ENCODE data around the gene DISC1.
A peak's percentile ranks its signal among the peaks of the same experiment; 100 is the strongest.

DISC1 gene

GRCh38 chr1:231584117-231584516 lies 42.5 kb upstream of the DISC1 start:
- TF ChIP-seq RAD21 (IDR thresholded peaks at IDR 0.05; ENCODE audit: low read depth) (peak; percentile 32; the same call in 1 of the 2 replicates), EGR1 (IDR thresholded peaks at IDR 0.05) (no peak)

- TF ChIP-seq ZBTB7A (IDR thresholded peaks at IDR 0.05; ENCODE audit: low read depth) (no peak), FOXM1 (IDR thresholded peaks at IDR 0.05; ENCODE audit: borderline replicate concordance, low read depth) (no peak), TEAD4 (IDR thresholded peaks at IDR 0.05) (no peak), EP300 (IDR thresholded peaks at IDR 0.05; ENCODE audit: borderline replicate concordance) (no peak), RAD21 (IDR thresholded peaks at IDR 0.05; ENCODE audit: low read depth) (no peak)
- TF ChIP-seq, protein P1, sequence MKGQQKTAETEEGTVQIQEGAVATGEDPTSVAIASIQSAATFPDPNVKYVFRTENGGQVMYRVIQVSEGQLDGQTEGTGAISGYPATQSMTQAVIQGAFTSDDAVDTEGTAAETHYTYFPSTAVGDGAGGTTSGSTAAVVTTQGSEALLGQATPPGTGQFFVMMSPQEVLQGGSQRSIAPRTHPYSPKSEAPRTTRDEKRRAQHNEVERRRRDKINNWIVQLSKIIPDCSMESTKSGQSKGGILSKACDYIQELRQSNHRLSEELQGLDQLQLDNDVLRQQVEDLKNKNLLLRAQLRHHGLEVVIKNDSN (IDR thresholded peaks at IDR 0.05) = no peak
These were observed 41.7 kb upstream of the DISC1 start for GRCh38 chr1:231584921-231585320.

DNA sequence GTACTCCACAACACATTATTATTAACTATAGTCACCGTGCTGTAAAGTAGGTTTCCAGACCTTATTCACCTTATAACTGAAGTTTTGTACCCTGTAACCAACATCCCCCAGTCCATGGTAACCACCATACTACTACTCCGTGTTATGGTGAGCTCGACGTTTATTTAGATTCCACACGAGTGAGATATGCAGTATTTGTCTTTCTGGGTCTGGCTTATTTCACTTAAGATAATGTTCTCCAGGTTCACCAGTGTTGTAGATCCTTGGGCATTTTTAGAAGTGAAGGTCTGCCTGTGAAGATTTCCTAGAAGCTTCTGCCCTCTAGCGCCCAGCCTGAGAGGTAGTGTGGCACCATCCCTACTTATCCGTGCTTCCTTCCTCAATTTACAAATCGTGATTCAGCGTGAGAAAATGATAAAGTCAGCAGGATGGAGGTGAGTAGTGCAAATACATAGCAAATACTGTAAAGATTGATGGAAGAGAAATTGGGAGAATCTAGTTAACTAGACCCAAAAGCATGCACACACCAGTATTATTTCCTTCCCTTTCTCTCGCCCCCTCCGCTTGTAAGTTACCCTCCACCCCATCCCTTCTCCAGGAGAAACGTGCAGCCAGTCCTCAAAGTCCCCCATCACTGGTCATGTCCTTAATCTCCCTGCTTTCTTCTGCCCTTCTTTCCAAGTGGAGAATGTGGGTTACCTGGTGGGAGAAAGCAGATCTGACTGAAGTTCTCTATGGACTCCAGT lies 36.0 kb upstream of the DISC1 start:
- TF ChIP-seq TEAD4 (IDR thresholded peaks at IDR 0.05) (no peak), RAD21 (IDR thresholded peaks at IDR 0.05; ENCODE audit: low read depth) (peak; percentile 50)

GRCh38 chr1:231591466-231591865 lies 35.1 kb upstream of the DISC1 start:
- TF ChIP-seq, protein P1 (IDR thresholded peaks at IDR 0.05) = no peak
- TF ChIP-seq TCF12 (IDR thresholded peaks at IDR 0.05; ENCODE audit: low read depth) (no peak), REST (IDR thresholded peaks at IDR 0.05; ENCODE audit: low read depth) (no peak), CREB1 (IDR thresholded peaks at IDR 0.05; ENCODE audit: low read depth) (no peak), TAF1 (IDR thresholded peaks at IDR 0.05; ENCODE audit: low read depth) (no peak), NFIC (IDR thresholded peaks at IDR 0.05) (no peak), CEBPB (IDR thresholded peaks at IDR 0.05) (no peak), YY1 (IDR thresholded peaks at IDR 0.05; ENCODE audit: low read depth) (no peak), EGR1 (IDR thresholded peaks at IDR 0.05) (no peak), ZBTB7A (IDR thresholded peaks at IDR 0.05; ENCODE audit: low read depth) (no peak), TEAD4 (IDR thresholded peaks at IDR 0.05) (no peak), FOXM1 (IDR thresholded peaks at IDR 0.05; ENCODE audit: borderline replicate concordance, low read depth) (no peak)
- TF ChIP-seq, protein P2, sequence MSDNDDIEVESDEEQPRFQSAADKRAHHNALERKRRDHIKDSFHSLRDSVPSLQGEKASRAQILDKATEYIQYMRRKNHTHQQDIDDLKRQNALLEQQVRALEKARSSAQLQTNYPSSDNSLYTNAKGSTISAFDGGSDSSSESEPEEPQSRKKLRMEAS (IDR thresholded peaks at IDR 0.05) = no peak

DNA sequence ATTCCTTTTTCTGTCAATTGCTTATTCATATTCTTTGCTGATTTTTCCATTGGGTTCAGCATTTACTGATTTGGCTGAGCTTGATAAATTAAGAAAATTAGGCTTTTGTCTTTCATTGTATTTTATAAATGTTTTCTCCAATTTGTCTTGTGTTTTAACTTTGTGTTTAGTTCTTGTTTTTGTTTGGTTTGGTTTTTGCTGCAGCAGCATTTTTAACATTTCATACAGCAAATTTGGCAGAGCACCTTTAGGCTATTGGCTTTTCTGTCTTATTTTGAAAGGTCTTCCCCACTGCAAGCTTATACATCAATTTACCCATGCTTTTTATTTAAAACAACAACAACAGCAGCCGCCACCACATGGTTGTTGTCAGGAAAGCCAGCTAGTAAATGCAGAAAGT lies 33.8 kb upstream of the DISC1 start:
- TF ChIP-seq CREB1 (IDR thresholded peaks at IDR 0.05; ENCODE audit: low read depth) = no peak
- TF ChIP-seq EGR1 (IDR thresholded peaks at IDR 0.05) = no peak
- TF ChIP-seq REST (IDR thresholded peaks at IDR 0.05; ENCODE audit: low read depth) = no peak
- TF ChIP-seq TCF12 (IDR thresholded peaks at IDR 0.05; ENCODE audit: low read depth) = no peak
- TF ChIP-seq ZBTB7A (IDR thresholded peaks at IDR 0.05; ENCODE audit: low read depth) = no peak
- no peak for TF ChIP-seq EP300 (IDR thresholded peaks at IDR 0.05; ENCODE audit: borderline replicate concordance)
- no peak for TF ChIP-seq YY1 (IDR thresholded peaks at IDR 0.05; ENCODE audit: low read depth)
- TF ChIP-seq, protein P2 (IDR thresholded peaks at IDR 0.05) = no peak
- no peak for TF ChIP-seq CEBPB (IDR thresholded peaks at IDR 0.05)
- no peak for TF ChIP-seq FOXM1 (IDR thresholded peaks at IDR 0.05; ENCODE audit: borderline replicate concordance, low read depth)
- TF ChIP-seq TAF1 (IDR thresholded peaks at IDR 0.05; ENCODE audit: low read depth) = no peak
- TF ChIP-seq TEAD4 (IDR thresholded peaks at IDR 0.05) = no peak
- TF ChIP-seq, protein P1 (IDR thresholded peaks at IDR 0.05) = no peak
- TF ChIP-seq NFIC (IDR thresholded peaks at IDR 0.05) = no peak
- TF ChIP-seq RAD21 (IDR thresholded peaks at IDR 0.05; ENCODE audit: low read depth) = no peak

DNA sequence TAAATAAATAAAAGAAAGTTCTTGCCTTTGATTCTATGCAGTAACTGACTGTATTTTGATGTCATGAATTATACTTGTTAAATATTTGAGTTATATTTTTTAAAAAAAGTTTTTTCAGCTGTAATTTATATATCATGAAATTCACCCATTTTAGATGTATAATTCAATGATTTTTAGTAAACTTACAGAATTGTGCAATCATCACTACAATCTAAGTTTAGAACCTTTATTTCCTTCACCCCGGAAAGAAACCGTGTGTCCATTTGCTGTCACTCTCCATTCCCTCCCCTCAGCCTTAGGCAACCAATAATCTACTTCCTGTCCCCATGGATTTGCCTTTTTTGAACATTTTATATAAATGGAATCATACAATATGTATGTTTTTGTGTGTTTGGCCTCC lies 32.5 kb upstream of the DISC1 start:
- no peak for TF ChIP-seq CEBPB (IDR thresholded peaks at IDR 0.05)
- no peak for TF ChIP-seq ZBTB7A (IDR thresholded peaks at IDR 0.05; ENCODE audit: low read depth)
- TF ChIP-seq YY1 (IDR thresholded peaks at IDR 0.05; ENCODE audit: low read depth) = no peak
- no peak for TF ChIP-seq TAF1 (IDR thresholded peaks at IDR 0.05; ENCODE audit: low read depth)
- no peak for TF ChIP-seq TCF12 (IDR thresholded peaks at IDR 0.05; ENCODE audit: low read depth)

Measured in Ishikawa (cell line).